Activated CD4-positive, CD25-positive, alpha-beta regulatory T cell treated with anti-CD3 and anti-CD28 coated beads, Interleukin-2, amount 50 U/mL, for 24 hours (primary cell): ENCODE data around the gene MYO1D.
"Not testable (repeated sequence)": the region's sequence is repeated elsewhere in the genome, so short reads cannot be mapped to it uniquely, and the experiment has no call there.

ENCODE experiments used
- ATAC-seq, 2 donors: fragments of 150-1000 bp; cut with Tn5 transposase; one replicate each; pipeline ENCODE4 v1.10.0; 2021; ENCODE audit warnings: mild to moderate bottlenecking in 1 of 2, moderate library complexity in 1 of 2

Gene MYO1D

GRCh38 chr17:32484628-32485027 lies 392.3 kb downstream of the MYO1D start:
- no peak for ATAC-seq

- no peak for ATAC-seq
Measured at GRCh38 chr17:32484041-32484461, 392.9 kb downstream of the MYO1D start.

- ATAC-seq: peak in 1 of 2 donors; percentile 16
Measured at GRCh38 chr17:32483451-32484019, 393.4 kb downstream of the MYO1D start.

GRCh38 chr17:32482568-32483320 lies 394.2 kb downstream of the MYO1D start:
- no peak for ATAC-seq

DNA sequence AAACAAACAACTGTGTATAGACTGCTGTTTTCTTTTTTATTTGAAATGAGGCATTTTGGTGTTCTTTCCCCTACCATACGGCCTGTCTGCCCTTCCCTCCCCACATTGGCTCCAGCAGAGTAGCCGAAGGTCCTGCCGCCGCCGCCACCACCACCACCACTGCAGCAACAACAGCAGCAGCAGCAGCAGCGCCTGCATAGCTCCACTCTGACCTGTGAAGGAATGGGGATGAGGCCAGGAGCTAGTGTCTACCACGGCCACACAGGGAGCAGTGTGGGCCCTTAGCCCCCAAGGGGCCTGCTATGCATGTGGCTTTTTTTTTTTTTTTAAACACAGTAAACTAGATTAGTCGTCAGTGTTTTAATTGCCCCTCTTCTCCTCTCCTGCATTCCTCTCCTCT lies 395.7 kb downstream of the MYO1D start:
- no peak for ATAC-seq

DNA sequence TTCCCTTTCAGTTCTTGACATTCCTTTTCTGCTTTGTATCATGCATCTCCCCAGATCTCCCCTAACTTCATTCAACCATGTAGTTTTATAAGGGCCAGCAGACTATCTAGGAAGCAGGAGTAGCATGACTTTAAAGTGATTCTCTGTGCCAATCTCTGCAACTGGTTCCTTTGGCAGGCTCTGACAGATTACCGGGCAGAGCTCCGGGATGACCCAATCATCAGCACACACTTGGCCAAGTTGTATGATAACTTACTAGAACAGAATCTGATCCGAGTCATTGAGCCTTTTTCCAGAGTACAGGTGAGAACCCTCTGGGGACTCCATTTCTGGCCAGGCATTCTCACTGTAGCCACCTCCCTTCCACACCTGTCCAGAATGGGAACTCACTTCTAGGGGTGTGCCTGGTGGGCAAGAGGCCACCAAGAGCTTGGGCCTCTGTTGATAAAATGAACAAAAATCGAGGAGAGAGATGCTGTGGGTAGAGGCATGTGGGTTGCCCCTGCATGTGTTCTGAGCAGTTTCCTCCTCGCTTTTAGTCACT lies 397.8 kb downstream of the MYO1D start:
- no peak for ATAC-seq

DNA sequence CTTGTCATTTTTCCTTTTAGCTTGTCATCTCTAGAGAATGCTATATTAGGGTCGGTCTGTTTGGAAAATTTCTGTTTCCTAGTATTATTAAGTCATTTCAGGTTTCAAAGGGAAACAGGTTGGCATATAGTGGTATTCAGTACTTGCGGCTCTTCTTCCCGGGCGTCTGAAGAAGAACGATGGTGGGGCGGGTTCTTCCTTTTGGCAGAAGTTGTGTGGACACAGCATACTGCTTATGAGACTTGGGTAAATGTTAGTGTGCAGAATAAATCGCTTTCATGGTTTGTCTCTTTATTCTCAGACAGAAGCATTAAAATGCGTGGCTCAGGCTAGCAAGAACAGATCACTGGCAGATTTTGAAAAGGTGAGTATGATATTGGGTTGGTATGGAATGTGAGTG lies 399.7 kb downstream of the MYO1D start:
- no peak for ATAC-seq

- ATAC-seq: peak in 1 of 2 donors; percentile 13
Measured at GRCh38 chr17:32475258-32475657, 401.7 kb downstream of the MYO1D start.

DNA sequence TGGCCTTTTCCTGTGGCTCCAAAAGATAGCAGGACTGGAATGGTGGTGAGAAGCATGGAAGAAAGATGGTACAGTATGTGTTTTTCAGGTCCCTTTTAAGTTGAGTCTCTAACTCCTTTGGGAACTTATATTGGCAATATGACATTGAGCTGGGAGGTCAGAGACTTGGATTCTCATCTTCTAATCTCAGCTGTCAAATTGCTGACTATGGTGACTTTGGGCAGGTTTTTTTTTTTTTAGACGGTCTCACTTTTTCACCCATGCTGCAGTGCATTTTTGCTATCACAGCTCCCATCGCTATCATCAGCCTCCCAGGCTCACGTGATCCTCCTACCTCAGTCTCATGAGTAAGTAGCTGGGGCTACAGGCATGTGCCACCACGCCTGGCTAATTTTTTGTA lies 405.3 kb downstream of the MYO1D start:
- no peak for ATAC-seq

DNA sequence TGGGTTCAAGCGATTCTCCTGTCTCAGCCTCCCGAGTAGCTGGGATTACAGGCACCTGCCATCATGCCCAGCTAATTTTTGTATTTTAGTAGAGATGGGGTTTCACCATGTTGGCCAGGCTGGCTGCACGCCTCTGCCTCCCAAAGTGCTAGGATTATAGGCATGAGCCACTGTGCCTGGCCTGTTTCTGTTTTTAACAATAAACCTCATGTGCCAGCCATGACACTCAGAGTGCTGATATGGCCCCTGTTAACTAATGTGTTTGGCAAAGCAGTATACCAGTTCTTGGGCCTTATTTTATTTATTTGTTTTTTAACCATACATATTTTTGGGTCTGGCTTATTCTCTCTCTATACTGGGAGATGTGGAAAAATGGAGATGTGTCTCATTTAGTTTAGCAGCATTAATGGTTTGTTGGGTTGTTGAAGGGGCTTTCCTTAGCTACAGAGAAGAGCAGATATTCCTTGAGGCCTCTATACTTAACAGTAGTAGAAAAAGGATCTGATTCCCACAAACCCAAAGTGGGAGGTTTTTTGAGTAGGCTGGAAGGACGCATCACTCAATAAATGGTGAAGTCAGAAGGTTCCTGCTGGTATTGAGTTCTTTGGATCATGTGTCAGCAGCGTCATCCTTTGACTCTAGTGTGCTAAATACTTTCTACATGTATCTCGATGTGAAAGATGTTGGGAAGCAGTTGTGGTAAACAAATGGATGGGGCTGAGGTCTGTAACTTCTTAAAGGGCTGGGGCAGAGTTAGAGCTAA lies 406.3 kb downstream of the MYO1D start:
- no peak for ATAC-seq

- no peak for ATAC-seq
Measured at GRCh38 chr17:32467949-32468348, 409.0 kb downstream of the MYO1D start.

- no peak for ATAC-seq
Measured at GRCh38 chr17:32464374-32464773, 412.6 kb downstream of the MYO1D start.

- no peak for ATAC-seq
Measured at GRCh38 chr17:32463304-32463703, 413.6 kb downstream of the MYO1D start.

DNA sequence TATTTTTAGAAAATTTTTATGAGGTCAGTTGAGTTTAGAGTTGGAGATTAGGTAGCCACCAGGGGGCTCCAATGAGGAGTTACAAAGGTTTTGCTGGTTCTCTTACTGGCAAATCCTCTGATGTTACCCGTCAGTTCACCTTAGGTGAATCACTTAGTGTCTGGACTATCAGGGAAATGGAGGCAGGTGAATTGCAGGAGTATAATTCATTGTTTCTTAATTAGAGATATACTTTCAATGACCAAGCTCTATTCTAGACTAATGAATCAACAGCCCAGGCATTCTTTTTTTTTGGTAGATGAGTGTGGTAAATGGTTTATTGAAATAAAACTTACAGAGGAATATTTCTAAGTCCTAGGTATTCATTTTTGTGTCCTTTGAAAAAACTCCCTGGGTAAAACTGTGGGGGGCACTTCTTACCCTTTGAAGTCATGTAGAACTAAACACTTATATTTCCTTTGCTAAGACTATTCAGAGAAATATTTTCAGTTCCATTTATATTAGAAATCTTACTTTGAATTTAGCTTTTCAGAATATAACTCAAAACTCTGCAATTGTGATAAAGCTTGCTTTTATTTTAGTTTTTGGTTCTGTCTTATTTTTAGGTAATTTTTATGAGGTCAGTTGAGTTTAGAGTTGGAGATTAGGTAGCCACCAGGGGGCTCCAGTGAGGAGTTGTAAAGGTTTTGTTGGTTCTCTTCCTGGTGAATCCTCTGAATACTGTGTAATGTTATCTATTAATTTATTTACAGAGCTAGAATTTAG lies 414.9 kb downstream of the MYO1D start:
- ATAC-seq: peak; percentile 72 to 77

DNA sequence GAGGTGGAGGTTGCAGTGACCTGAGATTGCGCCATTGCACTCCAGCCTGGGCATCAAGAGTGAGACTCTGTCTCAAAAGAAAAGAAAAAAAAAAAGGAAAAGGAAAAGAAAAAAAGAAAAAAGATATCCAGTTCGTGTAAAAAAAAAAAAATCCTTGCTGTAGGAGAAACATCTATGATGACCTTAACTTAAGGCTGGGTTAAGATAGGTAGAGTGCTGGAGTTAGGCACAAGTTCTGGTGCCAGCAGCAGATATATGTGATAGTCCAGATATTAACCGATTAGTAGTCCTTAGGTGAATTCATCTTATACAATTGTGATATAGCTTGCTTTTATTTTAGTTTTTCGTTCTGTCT lies 415.4 kb downstream of the MYO1D start:
- no peak for ATAC-seq

DNA sequence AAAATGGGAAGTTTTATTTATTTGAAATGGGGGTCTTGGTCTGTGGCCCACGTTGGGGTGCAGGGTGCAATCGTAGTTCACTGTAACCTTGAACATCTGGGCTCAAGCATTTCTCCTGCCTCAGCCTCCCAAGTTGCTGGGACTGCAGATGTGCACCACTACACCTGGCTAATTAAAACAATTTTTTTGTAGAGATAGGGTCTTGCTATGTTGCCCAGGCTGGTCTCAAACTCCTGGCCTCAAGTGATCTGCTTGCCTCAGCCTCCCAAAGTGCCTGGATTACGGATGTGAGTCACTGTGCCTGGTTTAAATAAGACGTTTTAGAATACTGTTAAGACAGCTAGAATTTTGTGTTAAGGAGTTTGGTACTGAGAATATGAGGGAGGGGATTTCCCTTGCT lies 416.9 kb downstream of the MYO1D start:
- ATAC-seq: no peak

DNA sequence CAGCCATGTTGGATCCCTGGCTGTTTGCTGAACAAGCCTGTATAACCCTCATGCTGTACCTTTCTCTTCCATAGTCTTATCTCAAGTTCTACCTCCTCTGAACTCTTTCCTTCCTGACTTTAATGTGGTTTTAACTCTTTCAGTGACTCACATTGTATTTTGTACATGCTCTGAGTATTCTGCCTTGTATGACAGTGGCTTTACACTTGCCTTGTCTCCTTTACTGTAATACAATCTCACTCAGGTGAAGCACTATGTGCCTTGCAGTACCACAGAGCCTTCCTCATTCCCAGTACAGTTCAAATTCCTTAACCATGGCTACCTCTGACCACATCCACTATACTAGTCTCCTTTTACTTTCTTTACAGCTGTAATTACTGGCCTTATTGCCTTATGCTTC lies 418.6 kb downstream of the MYO1D start:
- peak; percentile 70 to 76 for ATAC-seq

GRCh38 chr17:32453370-32453769 lies 423.6 kb downstream of the MYO1D start:
- no peak for ATAC-seq

DNA sequence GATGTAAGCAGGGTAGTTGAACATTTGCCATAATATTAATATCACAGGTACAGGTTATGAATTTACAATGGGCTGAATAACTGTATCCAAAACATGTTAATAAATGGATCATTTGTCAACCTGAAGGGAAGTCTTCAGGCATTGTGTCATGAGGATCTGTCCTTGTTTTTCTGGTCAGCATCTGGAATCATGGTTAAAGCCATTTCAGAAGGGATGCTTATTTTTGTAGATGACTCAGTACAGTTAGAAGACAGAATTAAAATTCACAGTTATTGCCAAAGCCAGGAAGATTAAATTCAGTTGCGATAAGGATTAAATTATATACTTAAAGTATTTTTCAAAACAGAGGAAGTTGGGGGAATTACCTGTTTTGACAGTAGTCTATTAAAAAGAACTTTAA lies 424.6 kb downstream of the MYO1D start:
- no peak for ATAC-seq

GRCh38 chr17:32451879-32452278 lies 425.0 kb downstream of the MYO1D start:
- ATAC-seq: no peak

DNA sequence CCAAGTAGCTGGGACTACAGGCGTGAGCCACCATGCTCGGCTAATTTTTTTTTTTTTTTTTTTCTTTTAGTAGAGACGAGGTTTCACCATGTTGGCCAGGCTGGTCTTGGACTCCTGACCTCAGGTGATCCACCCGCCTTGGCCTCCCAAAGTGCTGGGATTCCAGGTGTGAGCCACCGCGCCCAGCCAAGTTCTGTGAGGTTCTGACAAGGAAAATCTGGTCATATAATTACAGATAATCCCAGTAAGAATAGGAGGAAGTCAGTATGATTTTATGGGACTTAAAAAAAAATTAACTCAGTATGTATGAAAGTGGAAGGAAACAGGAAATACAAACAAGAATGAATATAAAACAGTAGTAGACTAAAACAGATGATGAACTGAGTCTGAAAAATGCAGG lies 426.5 kb downstream of the MYO1D start:
- not testable (repeated sequence) for ATAC-seq

- no peak for ATAC-seq
Measured at GRCh38 chr17:32449963-32450362, 427.0 kb downstream of the MYO1D start.

- no peak for ATAC-seq
Measured at GRCh38 chr17:32446949-32447348, 430.0 kb downstream of the MYO1D start.
